Gastrocnemius medialis (tissue), 4 donors: Measurements from ENCODE around the gene NETO2.

Source experiments
- POLR2A ChIP-seq, 2 donors: fragments of 450-650 bp; IDR thresholded peaks; one replicate each; pipeline ENCODE4 v1.6.1; 2017; ENCODE audit warnings: antibody characterized with exemption in 2 of 2, mild to moderate bottlenecking in 2 of 2, moderate library complexity in 2 of 2
- TF ChIP-seq, protein P1 (sequence below), 5 experiments: fragments of 450-650 bp in 3 of 5; fragments of 200-600 bp in 2 of 5; sonication (generic) in 2 of 5; IDR thresholded peaks in 4 of 5; conservative IDR thresholded peaks in 1 of 5; 1 replicate in 4 of 5; 2 replicates in 1 of 5; pipeline ENCODE4 v1.5.1; 2016 to 2019; ENCODE audit warnings: antibody characterized with exemption in 5 of 5, mild to moderate bottlenecking in 3 of 5, moderate library complexity in 3 of 5

DNA sequence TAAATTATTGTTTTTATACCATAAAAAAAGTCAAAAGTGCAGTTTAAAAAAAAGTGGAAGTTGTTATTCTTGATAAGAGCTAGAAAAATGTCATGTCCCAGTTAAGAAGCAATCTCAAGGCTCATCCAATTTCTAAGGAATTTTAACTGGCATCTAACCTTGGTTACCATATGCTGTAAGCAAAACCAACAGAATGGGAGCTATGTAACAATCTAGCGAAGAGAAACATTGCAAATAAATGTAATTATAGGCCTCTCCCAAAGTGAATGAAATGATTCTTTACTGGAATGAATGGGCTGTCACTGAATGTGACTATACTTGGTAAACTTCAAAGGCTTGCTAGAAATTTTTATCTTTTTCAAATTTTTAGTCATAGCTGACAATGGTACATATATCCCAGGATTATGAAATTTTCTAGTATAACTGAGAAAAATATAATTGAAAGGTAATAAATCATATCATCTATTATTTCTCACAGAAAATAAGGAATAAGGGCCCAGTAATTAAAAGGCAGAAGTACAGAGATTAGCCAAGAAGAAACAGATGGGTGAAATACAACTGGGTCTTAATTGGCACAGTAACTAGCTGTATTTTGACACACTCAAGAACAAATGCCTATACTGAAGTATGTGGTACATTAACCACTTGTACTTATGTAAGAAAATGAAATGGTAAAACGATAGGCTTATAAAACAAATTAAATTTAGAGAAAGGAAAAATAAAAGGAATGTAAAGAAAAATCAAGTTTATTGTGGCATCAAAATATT, 61.5 kb downstream of the NETO2 start:
- TF ChIP-seq, protein P1, sequence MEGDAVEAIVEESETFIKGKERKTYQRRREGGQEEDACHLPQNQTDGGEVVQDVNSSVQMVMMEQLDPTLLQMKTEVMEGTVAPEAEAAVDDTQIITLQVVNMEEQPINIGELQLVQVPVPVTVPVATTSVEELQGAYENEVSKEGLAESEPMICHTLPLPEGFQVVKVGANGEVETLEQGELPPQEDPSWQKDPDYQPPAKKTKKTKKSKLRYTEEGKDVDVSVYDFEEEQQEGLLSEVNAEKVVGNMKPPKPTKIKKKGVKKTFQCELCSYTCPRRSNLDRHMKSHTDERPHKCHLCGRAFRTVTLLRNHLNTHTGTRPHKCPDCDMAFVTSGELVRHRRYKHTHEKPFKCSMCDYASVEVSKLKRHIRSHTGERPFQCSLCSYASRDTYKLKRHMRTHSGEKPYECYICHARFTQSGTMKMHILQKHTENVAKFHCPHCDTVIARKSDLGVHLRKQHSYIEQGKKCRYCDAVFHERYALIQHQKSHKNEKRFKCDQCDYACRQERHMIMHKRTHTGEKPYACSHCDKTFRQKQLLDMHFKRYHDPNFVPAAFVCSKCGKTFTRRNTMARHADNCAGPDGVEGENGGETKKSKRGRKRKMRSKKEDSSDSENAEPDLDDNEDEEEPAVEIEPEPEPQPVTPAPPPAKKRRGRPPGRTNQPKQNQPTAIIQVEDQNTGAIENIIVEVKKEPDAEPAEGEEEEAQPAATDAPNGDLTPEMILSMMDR (IDR thresholded peaks at IDR 0.05 in 4 of 5, conservative IDR thresholded peaks at IDR 0.05 in 1 of 5): no peak
- no peak for TF ChIP-seq POLR2A (IDR thresholded peaks at IDR 0.05)
